H1 (cell line): ENCODE data around the gene ARMH4. TPM values are rescaled to one million over a fixed set of nuclear protein-coding genes. Genes with fewer than 3 reads are reported as not detected.

ENCODE experiments used
- polyA plus RNA-seq, 7 experiments: library from polyadenylated mRNA; depleted of rRNA in 3 of 7; stranded (reverse) in 5 of 7; unstranded in 2 of 7; fragments of >200 nt in 5 of 7; fragments of 200-250 nt in 2 of 7; gene quantifications; 1 replicate in 5 of 7; 2 replicates in 1 of 7; 4 replicates in 1 of 7; pipeline versions ENCODE4 v1.2.1 to v1.2.3, GENCODE V29; 2011 to 2013; ENCODE audit warnings: missing spikeins in 2 of 7, mixed read lengths in 2 of 7
- total RNA-seq: library from RNA; stranded (reverse); fragmentation: NEBNext Ultra II Directional; extraction: Animal tissue kit (Norgen Biotek cat#: 25700); gene quantifications from 2 replicates; pipeline ENCODE4 v1.2.1, GENCODE V29; 2021
- TF ChIP-seq, protein P1 (sequence below): fragments of 300-600 bp; sonication (generic); IDR thresholded peaks from 2 replicates; pipeline ENCODE4 v1.7.1; 2012; ENCODE audit warnings: low read length, moderate library complexity, mild to moderate bottlenecking, inconsistent platforms; ENCODE audit not compliant: insufficient replicate concordance

The ARMH4 gene
- total and polyA plus RNA-seq, 2 of the 8 experiments (the other 6 are each of a cell fraction or from before 2014, with no cell fraction given), result 7.1 to 25.4 TPM

DNA sequence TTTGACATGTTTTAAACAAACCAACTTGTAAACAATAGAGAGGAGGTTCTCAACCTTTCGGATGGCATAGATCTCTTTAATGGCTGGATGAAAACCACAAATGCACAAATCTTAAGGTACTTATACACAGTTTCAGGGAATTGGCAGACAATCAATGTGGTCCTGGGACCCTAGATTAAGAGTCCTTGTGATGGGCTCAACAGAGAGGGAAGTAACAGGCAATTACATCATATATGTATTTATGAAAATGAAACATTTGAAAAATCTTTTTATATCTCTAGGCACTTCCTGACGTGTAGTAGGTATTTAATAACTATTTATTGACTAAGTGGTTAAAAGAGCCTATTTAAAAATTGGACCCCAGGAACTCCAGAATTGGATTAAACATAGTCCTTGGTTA, 48.8 kb upstream of the ARMH4 start (continued):
- TF ChIP-seq, protein P1, sequence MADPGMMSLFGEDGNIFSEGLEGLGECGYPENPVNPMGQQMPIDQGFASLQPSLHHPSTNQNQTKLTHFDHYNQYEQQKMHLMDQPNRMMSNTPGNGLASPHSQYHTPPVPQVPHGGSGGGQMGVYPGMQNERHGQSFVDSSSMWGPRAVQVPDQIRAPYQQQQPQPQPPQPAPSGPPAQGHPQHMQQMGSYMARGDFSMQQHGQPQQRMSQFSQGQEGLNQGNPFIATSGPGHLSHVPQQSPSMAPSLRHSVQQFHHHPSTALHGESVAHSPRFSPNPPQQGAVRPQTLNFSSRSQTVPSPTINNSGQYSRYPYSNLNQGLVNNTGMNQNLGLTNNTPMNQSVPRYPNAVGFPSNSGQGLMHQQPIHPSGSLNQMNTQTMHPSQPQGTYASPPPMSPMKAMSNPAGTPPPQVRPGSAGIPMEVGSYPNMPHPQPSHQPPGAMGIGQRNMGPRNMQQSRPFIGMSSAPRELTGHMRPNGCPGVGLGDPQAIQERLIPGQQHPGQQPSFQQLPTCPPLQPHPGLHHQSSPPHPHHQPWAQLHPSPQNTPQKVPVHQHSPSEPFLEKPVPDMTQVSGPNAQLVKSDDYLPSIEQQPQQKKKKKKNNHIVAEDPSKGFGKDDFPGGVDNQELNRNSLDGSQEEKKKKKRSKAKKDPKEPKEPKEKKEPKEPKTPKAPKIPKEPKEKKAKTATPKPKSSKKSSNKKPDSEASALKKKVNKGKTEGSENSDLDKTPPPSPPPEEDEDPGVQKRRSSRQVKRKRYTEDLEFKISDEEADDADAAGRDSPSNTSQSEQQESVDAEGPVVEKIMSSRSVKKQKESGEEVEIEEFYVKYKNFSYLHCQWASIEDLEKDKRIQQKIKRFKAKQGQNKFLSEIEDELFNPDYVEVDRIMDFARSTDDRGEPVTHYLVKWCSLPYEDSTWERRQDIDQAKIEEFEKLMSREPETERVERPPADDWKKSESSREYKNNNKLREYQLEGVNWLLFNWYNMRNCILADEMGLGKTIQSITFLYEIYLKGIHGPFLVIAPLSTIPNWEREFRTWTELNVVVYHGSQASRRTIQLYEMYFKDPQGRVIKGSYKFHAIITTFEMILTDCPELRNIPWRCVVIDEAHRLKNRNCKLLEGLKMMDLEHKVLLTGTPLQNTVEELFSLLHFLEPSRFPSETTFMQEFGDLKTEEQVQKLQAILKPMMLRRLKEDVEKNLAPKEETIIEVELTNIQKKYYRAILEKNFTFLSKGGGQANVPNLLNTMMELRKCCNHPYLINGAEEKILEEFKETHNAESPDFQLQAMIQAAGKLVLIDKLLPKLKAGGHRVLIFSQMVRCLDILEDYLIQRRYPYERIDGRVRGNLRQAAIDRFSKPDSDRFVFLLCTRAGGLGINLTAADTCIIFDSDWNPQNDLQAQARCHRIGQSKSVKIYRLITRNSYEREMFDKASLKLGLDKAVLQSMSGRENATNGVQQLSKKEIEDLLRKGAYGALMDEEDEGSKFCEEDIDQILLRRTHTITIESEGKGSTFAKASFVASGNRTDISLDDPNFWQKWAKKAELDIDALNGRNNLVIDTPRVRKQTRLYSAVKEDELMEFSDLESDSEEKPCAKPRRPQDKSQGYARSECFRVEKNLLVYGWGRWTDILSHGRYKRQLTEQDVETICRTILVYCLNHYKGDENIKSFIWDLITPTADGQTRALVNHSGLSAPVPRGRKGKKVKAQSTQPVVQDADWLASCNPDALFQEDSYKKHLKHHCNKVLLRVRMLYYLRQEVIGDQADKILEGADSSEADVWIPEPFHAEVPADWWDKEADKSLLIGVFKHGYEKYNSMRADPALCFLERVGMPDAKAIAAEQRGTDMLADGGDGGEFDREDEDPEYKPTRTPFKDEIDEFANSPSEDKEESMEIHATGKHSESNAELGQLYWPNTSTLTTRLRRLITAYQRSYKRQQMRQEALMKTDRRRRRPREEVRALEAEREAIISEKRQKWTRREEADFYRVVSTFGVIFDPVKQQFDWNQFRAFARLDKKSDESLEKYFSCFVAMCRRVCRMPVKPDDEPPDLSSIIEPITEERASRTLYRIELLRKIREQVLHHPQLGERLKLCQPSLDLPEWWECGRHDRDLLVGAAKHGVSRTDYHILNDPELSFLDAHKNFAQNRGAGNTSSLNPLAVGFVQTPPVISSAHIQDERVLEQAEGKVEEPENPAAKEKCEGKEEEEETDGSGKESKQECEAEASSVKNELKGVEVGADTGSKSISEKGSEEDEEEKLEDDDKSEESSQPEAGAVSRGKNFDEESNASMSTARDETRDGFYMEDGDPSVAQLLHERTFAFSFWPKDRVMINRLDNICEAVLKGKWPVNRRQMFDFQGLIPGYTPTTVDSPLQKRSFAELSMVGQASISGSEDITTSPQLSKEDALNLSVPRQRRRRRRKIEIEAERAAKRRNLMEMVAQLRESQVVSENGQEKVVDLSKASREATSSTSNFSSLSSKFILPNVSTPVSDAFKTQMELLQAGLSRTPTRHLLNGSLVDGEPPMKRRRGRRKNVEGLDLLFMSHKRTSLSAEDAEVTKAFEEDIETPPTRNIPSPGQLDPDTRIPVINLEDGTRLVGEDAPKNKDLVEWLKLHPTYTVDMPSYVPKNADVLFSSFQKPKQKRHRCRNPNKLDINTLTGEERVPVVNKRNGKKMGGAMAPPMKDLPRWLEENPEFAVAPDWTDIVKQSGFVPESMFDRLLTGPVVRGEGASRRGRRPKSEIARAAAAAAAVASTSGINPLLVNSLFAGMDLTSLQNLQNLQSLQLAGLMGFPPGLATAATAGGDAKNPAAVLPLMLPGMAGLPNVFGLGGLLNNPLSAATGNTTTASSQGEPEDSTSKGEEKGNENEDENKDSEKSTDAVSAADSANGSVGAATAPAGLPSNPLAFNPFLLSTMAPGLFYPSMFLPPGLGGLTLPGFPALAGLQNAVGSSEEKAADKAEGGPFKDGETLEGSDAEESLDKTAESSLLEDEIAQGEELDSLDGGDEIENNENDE, result no peak
- TF ChIP-seq, all 59 proteins: peak for 0
